IPS-15b (cell line): ENCODE measurements around the gene USP46.

Source experiments
- H3K27me3 ChIP-seq: one replicate; pipeline ENCODE4 v1.6.1; 2013; ENCODE audit warnings: low read length; ENCODE audit not compliant: control insufficient read depth, insufficient read depth
- H3K36me3 ChIP-seq: one replicate; pipeline ENCODE4 v1.6.1; 2013; ENCODE audit warnings: low read length; ENCODE audit not compliant: control insufficient read depth, insufficient read depth
- H3K4me1 ChIP-seq: one replicate; pipeline ENCODE4 v1.6.1; 2013; ENCODE audit warnings: mild to moderate bottlenecking, low read length; ENCODE audit not compliant: control insufficient read depth, insufficient read depth
- H3K4me3 ChIP-seq: one replicate; pipeline ENCODE4 v1.5.1; 2013; ENCODE audit warnings: low read depth, low read length
- H3K9ac ChIP-seq: one replicate; pipeline ENCODE4 v1.6.1; 2013; ENCODE audit warnings: low read depth, mild to moderate bottlenecking, low read length
- H3K9me3 ChIP-seq: one replicate; pipeline ENCODE4 v1.6.1; 2013; ENCODE audit warnings: mild to moderate bottlenecking, low read length; ENCODE audit not compliant: control insufficient read depth, insufficient read depth

USP46 gene, protein sequence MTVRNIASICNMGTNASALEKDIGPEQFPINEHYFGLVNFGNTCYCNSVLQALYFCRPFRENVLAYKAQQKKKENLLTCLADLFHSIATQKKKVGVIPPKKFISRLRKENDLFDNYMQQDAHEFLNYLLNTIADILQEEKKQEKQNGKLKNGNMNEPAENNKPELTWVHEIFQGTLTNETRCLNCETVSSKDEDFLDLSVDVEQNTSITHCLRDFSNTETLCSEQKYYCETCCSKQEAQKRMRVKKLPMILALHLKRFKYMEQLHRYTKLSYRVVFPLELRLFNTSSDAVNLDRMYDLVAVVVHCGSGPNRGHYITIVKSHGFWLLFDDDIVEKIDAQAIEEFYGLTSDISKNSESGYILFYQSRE

DNA sequence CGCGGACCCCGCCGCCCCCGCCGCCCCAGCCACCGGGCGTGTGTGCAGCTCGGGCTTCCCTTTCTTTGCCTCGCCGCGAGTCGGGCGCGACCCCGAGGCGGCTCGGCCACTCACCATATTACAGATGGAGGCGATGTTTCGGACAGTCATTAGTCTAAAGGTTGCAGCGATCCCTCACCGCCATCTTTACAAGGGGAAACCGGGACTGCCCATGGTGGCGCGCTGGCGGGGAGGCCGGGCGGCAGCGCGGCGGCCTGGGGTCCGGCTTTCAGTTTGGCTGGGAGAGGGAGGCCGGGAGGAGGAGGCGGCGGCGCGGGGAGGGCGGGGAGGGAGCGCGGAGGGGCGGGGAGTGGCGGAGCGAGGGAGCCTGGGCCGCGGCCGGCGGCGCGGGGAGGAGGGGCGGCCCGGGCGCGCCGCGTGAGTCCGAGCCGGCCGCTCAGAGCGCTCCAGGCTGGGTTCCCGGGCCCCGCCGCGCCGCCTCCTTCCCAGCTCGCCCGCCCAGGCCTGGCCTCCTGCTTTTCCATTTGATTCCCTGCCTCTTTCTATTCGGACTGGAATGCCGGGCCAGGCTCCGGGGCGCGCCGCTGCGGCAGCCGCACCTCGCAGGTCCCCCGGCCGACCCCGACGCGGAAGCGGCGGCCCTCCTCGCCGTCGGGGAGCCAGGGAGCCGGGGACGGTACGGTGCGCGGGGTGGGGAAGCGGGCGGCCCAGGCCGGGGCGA lies at the start of gene USP46:
TSS of gene USP46 (minus strand) at position 301 of the 721 bp plus-strand sequence. CDS start at position 150, 151 bp downstream.
- Histone ChIP-seq H3K4me1 (peaks cover 23% of the 10 kb centered on the region), H3K4me3 (peak within 1 kb of the TSS; percentile 70), H3K9me3 (no peaks in the 10 kb centered on the region), H3K27me3 (peaks cover 10% of the 10 kb centered on the region), H3K36me3 (no peaks in the 10 kb centered on the region), H3K9ac (peak within 1 kb of the TSS; percentile 56)

- no peaks in the 10 kb centered on the region for H3K36me3 ChIP-seq
- H3K4me1 ChIP-seq = peaks cover 7% of the 10 kb centered on the region
- H3K27me3 ChIP-seq = no peaks in the 10 kb centered on the region
- H3K9ac ChIP-seq = no peak overlapping the region
- H3K9me3 ChIP-seq = no peaks in the 10 kb centered on the region
- no peak overlapping the region for H3K4me3 ChIP-seq
These were observed 45.6 kb upstream of the USP46 start for GRCh38 chr4:52704661-52705060.

- H3K9me3 ChIP-seq = no peaks in the 10 kb centered on the region
- no peak overlapping the region for H3K9ac ChIP-seq
- peaks cover 5% of the 10 kb centered on the region for H3K4me1 ChIP-seq
- H3K36me3 ChIP-seq = no peaks in the 10 kb centered on the region
- H3K27me3 ChIP-seq = no peaks in the 10 kb centered on the region
- H3K4me3 ChIP-seq = no peak overlapping the region
These were observed 45.0 kb upstream of the USP46 start for GRCh38 chr4:52704133-52704532.

DNA sequence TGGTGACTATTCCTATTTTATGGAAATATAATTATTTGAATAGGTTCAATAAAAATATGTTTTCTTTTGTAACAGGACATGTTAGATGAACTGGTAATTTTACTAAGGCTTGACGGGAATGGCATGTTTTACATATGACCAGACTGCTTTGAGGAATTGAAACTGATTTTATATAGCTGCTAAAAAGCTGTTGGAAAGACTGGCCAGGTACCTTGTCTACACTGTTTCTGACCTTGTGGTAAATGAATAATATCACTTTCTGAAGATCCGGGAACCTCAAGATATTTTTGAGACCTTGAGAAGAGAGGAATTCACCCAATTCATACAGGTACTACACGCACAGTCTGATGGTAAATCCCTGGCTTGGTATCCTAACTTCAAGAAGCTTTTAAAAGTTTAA lies 42.1 kb upstream of the USP46 start:
- no peaks in the 10 kb centered on the region for H3K9me3 ChIP-seq
- no peak overlapping the region for H3K4me3 ChIP-seq
- no peaks in the 10 kb centered on the region for H3K27me3 ChIP-seq
- no peak overlapping the region for H3K9ac ChIP-seq
- H3K36me3 ChIP-seq = no peaks in the 10 kb centered on the region
- peaks cover 4% of the 10 kb centered on the region for H3K4me1 ChIP-seq

DNA sequence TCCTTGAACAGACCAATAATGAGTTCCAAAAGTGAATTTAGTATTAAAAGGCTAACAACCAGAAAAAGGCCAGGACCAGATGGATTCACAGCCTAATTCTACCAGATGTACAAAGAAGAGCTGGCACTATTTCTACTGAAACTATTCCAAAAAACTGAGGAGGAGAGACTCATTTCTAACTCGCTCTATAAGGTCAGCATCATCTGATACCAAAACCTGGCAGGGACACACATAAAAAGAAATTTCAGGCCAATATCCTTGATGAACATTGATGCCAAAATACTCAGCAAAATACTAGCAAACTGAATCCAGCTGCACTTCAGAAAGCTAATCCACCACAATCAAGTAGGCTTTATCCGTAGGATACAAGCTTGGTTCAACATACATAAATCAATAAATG lies 35.8 kb upstream of the USP46 start:
- H3K4me1 ChIP-seq = peaks cover 5% of the 10 kb centered on the region
- H3K36me3 ChIP-seq = no peaks in the 10 kb centered on the region
- no peaks in the 10 kb centered on the region for H3K9me3 ChIP-seq
- no peak overlapping the region for H3K9ac ChIP-seq
- no peaks in the 10 kb centered on the region for H3K27me3 ChIP-seq
- no peak overlapping the region for H3K4me3 ChIP-seq

DNA sequence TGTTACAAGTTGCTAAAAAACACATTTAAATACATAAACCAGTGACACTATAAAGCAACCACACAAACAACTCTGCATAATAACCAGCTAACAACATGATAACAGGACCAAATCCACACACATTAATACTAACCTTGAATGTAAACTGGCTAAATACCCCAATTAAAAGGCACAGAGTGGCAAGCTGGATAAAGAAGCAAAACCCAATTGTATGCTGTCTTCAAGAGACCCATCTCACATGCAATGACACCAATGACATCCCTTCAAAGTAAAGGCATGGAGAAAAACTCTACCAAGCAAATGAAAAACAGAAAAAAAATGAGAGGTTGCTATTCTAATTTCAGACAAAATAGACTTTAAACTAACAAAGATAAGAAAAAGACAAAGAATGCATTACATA lies 34.4 kb upstream of the USP46 start:
- Histone ChIP-seq H3K27me3 (no peaks in the 10 kb centered on the region), H3K9me3 (no peaks in the 10 kb centered on the region), H3K9ac (no peak overlapping the region), H3K36me3 (no peaks in the 10 kb centered on the region), H3K4me1 (peaks cover 5% of the 10 kb centered on the region), H3K4me3 (no peak overlapping the region)

GRCh38 chr4:52689096-52689495 lies 30.0 kb upstream of the USP46 start:
- no peaks in the 10 kb centered on the region for H3K9me3 ChIP-seq
- H3K36me3 ChIP-seq = no peaks in the 10 kb centered on the region
- no peaks in the 10 kb centered on the region for H3K27me3 ChIP-seq
- peaks cover 5% of the 10 kb centered on the region for H3K4me1 ChIP-seq
- no peak overlapping the region for H3K9ac ChIP-seq
- no peak overlapping the region for H3K4me3 ChIP-seq

DNA sequence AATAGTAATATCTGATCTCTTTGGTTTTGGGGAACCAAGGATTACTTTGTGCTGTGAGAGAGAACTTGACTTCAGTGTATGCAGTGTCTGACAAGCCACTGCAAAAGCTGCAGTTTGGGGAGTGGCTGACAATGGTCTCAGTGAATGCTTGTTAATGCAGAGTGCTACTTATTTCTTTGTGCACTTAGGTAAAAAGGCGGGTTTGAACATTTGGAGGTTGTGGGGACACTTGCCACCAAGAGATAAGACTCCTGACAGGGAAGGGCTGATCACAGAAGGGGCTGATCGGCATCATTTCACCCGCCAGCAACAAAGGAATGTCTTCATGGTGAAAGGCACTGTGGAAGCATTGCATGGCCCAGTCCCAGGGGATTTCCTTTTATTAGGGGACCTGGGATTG lies 28.6 kb upstream of the USP46 start:
- no peaks in the 10 kb centered on the region for H3K36me3 ChIP-seq
- H3K4me3 ChIP-seq = no peak overlapping the region
- no peaks in the 10 kb centered on the region for H3K9me3 ChIP-seq
- no peaks in the 10 kb centered on the region for H3K27me3 ChIP-seq
- H3K4me1 ChIP-seq = peaks cover 5% of the 10 kb centered on the region
- H3K9ac ChIP-seq = no peak overlapping the region

GRCh38 chr4:52685316-52685715 lies 26.2 kb upstream of the USP46 start:
- no peak overlapping the region for H3K9ac ChIP-seq
- no peaks in the 10 kb centered on the region for H3K4me1 ChIP-seq
- no peak overlapping the region for H3K4me3 ChIP-seq
- H3K27me3 ChIP-seq = no peaks in the 10 kb centered on the region
- H3K36me3 ChIP-seq = no peaks in the 10 kb centered on the region
- no peaks in the 10 kb centered on the region for H3K9me3 ChIP-seq

DNA sequence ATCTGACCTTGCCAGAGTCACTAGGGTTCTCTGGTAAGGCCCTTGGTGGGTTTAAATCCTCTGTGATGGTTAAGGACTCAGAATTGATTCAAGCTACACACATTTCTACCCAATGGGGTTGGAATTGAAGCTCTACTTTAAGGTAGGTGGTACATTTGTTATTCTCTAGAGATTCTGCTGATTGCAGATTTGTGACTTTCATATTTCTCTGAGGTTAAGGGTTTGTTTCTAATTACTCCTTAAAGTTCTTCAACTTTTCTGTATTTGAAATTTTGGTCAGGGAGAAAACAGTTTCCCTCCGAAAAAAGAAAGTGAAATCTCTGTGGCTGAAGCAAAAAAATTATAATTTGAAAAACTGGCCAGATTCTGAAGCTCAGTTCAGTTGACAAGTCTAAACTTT lies 25.8 kb upstream of the USP46 start:
- no peaks in the 10 kb centered on the region for H3K9me3 ChIP-seq
- no peak overlapping the region for H3K4me3 ChIP-seq
- no peaks in the 10 kb centered on the region for H3K36me3 ChIP-seq
- H3K9ac ChIP-seq = no peak overlapping the region
- no peaks in the 10 kb centered on the region for H3K4me1 ChIP-seq
- H3K27me3 ChIP-seq = no peaks in the 10 kb centered on the region

DNA sequence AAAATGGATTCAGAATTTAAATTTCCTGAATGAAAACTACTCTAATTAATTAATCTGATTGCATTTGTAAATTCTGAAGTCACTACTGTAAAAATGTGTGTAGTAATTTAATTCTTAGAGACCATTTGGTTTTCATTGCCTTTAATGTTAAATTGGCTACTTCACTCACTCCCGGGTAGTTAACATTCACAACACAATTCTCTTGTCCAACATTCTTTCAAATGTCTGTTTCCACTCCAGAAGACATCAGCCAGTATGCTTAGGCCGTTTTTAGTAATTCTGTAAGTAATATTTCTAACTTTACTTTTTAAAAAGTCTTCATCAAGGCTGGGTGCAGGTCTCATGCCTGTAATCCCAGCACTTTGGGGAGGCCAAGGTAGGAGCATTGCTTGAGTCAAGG lies 21.3 kb upstream of the USP46 start:
- H3K9ac ChIP-seq = no peak overlapping the region
- H3K9me3 ChIP-seq = no peaks in the 10 kb centered on the region
- no peaks in the 10 kb centered on the region for H3K27me3 ChIP-seq
- no peaks in the 10 kb centered on the region for H3K4me1 ChIP-seq
- H3K36me3 ChIP-seq = no peaks in the 10 kb centered on the region
- H3K4me3 ChIP-seq = no peak overlapping the region

DNA sequence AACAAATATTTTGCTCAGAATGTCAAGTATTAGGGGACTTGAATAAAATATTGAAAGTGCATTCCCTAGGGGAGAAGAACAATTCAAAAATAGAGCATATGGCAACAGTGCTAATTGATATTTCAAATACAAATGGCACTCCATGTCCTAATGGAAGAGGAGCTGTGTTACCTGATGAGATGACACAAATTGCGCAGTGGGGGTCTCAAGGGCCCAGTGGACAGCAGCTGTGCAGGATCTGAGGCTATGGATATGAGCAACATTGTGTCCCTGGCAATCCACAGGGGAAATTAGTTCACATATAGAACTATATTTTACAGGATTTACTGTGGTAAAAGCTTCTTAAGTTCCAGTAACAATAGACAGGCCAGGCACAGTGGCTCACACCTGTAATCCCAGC lies 17.4 kb upstream of the USP46 start:
- no peaks in the 10 kb centered on the region for H3K9me3 ChIP-seq
- H3K36me3 ChIP-seq = no peaks in the 10 kb centered on the region
- no peak overlapping the region for H3K9ac ChIP-seq
- no peaks in the 10 kb centered on the region for H3K27me3 ChIP-seq
- H3K4me1 ChIP-seq = no peaks in the 10 kb centered on the region
- H3K4me3 ChIP-seq = no peak overlapping the region
